Smooth muscle cell (in vitro differentiated cells): Measurements from ENCODE around the gene DGKB. TPM values are rescaled to one million over a fixed set of nuclear protein-coding genes. Genes with fewer than 3 reads are reported as not detected.

Source experiments
- DNase-seq: peaks from one replicate; lab custom pipeline; 2025; ENCODE audit not compliant: unreplicated experiment; lab: John Stamatoyannopoulos, UW
- H2AFZ ChIP-seq: fragments of 200-600 bp; sonication (generic); 2 replicates; pipeline ENCODE4 v1.6.0; 2016; ENCODE audit warnings: antibody characterized with exemption, low read depth, mild to moderate bottlenecking
- H3F3A ChIP-seq: fragments of 200-600 bp; sonication (generic); 2 replicates; pipeline ENCODE4 v1.6.0; 2017; ENCODE audit warnings: antibody characterized with exemption, low read depth
- H3K27ac ChIP-seq: fragments of 200-600 bp; sonication (generic); 2 replicates; pipeline ENCODE4 v1.5.1; 2016; ENCODE audit warnings: low read depth, mild to moderate bottlenecking
- H3K27me3 ChIP-seq: fragments of 200-600 bp; sonication (generic); 2 replicates; pipeline ENCODE4 v1.6.1; 2016; ENCODE audit warnings: low read depth, mild to moderate bottlenecking
- H3K36me3 ChIP-seq: fragments of 200-600 bp; sonication (generic); 2 replicates; pipeline ENCODE4 v1.5.1; 2016; ENCODE audit warnings: low read depth
- H3K4me1 ChIP-seq: fragments of 200-600 bp; sonication (generic); 2 replicates; pipeline ENCODE4 v1.5.1; 2016; ENCODE audit warnings: low read depth
- H3K4me2 ChIP-seq: fragments of 200-600 bp; sonication (generic); 2 replicates; pipeline ENCODE4 v1.6.0; 2016; ENCODE audit warnings: mild to moderate bottlenecking
- H3K4me3 ChIP-seq: fragments of 200-600 bp; sonication (generic); 2 replicates; pipeline ENCODE4 v1.5.1; 2016; ENCODE audit warnings: mild to moderate bottlenecking
- H3K79me2 ChIP-seq: fragments of 200-600 bp; sonication (generic); 2 replicates; pipeline ENCODE4 v1.6.0; 2016; ENCODE audit warnings: low read depth, mild to moderate bottlenecking
- H3K9ac ChIP-seq: fragments of 200-600 bp; sonication (generic); 2 replicates; pipeline ENCODE4 v1.6.0; 2016; ENCODE audit warnings: low read depth
- H3K9me3 ChIP-seq: fragments of 200-600 bp; sonication (generic); replicated peaks from 2 replicates; pipeline ENCODE4 v1.5.1; 2016; ENCODE audit warnings: low read depth
- H4K20me1 ChIP-seq: fragments of 200-600 bp; sonication (generic); 2 replicates; pipeline ENCODE4 v1.6.0; 2016; ENCODE audit warnings: low read depth
- WGBS: methylation state at CpG from one replicate; pipeline ENCODE4 v1.1.7; 2016; ENCODE audit warnings: low lambda C conversion rate; 5-methylcytosine and 5-hydroxymethylcytosine counted together
- polyA plus RNA-seq: library from polyadenylated mRNA; unstranded; fragments of >200 nt; fragmentation: Nextera tagmentation; extraction: Ambion mirVana; gene quantifications from 2 replicates; pipeline ENCODE4 v1.2.1, GENCODE V29; 2016
- total RNA-seq: library from RNA; depleted of rRNA; stranded (reverse); fragments of >200 nt; gene quantifications from 2 replicates; pipeline ENCODE4 v1.2.3, GENCODE V29; 2014
- TF ChIP-seq, protein P1 (sequence below): fragments of 200-600 bp; sonication (generic); IDR thresholded peaks from 2 replicates; pipeline ENCODE4 v1.5.1; 2017; ENCODE audit warnings: borderline replicate concordance, mild to moderate bottlenecking, antibody characterized with exemption; ENCODE audit not compliant: insufficient read depth, poor library complexity, severe bottlenecking

DGKB gene
- total and polyA plus RNA-seq, 2 experiments from 2014 or later = not detected

GRCh38 chr7:14495633-14496032, 406.9 kb downstream of the DGKB start:
- Histone ChIP-seq H3K79me2 (no peaks in the 10 kb centered on the region), H3K9ac (no peak overlapping the region), H3K4me2 (no peak overlapping the region), H3K27me3 (no peaks in the 10 kb centered on the region), H3K4me1 (no peaks in the 10 kb centered on the region), H3K4me3 (no peak overlapping the region), H3K9me3 (no peaks in the 10 kb centered on the region), H3K36me3 (no peaks in the 10 kb centered on the region), H2AFZ (no peak overlapping the region), H3K27ac (no peak overlapping the region), H3F3A (no peaks in the 10 kb centered on the region), H4K20me1 (no peaks in the 10 kb centered on the region)
- 68% methylated on average over 2 of the region's 2 CpGs for WGBS
- TF ChIP-seq, protein P1, sequence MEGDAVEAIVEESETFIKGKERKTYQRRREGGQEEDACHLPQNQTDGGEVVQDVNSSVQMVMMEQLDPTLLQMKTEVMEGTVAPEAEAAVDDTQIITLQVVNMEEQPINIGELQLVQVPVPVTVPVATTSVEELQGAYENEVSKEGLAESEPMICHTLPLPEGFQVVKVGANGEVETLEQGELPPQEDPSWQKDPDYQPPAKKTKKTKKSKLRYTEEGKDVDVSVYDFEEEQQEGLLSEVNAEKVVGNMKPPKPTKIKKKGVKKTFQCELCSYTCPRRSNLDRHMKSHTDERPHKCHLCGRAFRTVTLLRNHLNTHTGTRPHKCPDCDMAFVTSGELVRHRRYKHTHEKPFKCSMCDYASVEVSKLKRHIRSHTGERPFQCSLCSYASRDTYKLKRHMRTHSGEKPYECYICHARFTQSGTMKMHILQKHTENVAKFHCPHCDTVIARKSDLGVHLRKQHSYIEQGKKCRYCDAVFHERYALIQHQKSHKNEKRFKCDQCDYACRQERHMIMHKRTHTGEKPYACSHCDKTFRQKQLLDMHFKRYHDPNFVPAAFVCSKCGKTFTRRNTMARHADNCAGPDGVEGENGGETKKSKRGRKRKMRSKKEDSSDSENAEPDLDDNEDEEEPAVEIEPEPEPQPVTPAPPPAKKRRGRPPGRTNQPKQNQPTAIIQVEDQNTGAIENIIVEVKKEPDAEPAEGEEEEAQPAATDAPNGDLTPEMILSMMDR = no peak
- no peak for DNase-seq

DNA sequence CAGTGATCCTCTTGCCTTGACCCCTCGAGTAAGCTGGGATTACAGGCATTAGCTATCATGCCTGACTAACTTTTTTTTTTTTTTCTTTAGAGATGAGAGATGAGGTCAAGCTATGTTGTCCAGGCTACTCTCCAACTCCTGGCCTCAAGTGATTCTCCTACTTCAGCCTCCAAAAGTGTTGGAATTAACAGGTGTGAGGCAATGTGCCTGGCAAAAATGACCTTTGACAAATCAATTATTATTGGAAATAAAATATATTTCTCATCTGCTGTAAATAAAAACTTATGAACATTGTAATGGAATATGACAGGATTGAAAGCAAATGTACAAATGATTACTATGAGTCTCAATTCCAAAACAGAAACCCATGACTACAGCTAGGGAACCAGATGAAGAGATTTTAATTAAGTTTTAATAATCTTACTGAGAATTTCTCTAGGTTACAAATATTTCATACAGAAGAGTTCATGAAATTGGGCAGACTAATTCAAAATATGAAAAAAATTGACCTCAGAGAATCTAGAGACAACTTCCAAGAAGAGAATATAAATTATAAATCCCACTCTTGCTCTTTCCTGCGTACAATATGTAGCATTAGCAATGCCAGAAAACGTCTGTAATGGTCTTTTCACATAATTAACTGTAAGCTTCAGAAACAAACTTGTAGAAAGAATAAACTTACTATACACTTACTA, 414.7 kb downstream of the DGKB start:
- Histone ChIP-seq H3K4me3 (no peak overlapping the region), H2AFZ (no peak overlapping the region), H3K27ac (no peak overlapping the region), H3K79me2 (no peaks in the 10 kb centered on the region), H3K9ac (no peak overlapping the region), H3K27me3 (no peaks in the 10 kb centered on the region), H3K4me2 (no peak overlapping the region), H3K9me3 (no peaks in the 10 kb centered on the region), H3K36me3 (no peaks in the 10 kb centered on the region), H3F3A (no peaks in the 10 kb centered on the region), H4K20me1 (no peaks in the 10 kb centered on the region), H3K4me1 (no peaks in the 10 kb centered on the region)
- no peak for DNase-seq
- WGBS = 70% methylated on average over 3 of the region's 3 CpGs
- TF ChIP-seq, protein P1 = no peak

DNA sequence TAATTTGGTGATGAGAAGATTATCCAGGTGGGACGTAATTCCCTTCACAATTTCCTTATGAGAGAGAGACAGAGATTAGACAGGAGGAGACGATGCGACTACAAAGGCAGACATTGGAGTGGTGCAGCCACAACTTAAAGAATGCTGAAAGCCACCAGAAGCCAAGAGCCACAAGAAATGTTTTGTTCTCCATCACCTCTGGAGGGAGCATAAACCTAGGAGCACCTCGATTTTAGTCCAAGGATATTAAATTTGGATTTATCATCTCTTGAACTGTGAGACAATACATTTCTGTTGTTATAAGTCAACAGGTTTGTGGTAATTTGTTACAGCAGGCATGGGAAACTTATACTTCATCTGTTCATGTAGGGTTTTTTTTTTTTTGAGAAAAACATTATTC, 418.9 kb downstream of the DGKB start:
- Histone ChIP-seq H3K27me3 (no peaks in the 10 kb centered on the region), H3K9me3 (no peaks in the 10 kb centered on the region), H3K27ac (no peak overlapping the region), H3F3A (no peaks in the 10 kb centered on the region), H3K4me2 (no peak overlapping the region), H3K79me2 (no peaks in the 10 kb centered on the region), H3K4me1 (peaks cover 19% of the 10 kb centered on the region), H4K20me1 (no peaks in the 10 kb centered on the region), H2AFZ (no peak overlapping the region), H3K9ac (no peak overlapping the region), H3K36me3 (no peaks in the 10 kb centered on the region), H3K4me3 (no peak overlapping the region)
- 77% methylated on average over 4 of the region's 4 CpGs for WGBS
- TF ChIP-seq, protein P1 = no peak
- DNase-seq = no peak

DNA sequence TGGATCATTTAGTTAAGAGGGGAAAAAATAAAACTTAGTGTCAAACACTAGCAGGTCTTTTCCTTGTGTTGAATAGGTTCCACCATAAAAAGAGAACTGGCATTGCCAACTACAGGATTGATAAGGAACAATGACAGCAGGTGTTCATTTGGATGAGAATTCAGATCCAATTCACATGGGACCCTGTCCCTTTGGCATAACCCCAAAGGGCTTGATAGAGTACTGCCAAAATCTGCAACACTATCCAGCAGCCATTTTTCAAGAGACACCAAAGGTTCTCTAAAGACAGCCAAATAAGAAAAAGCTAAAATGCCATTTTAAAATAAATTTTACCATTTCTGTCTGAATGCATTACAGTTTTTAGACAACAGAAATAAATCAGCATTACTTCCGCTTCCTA, 422.3 kb downstream of the DGKB start:
- Histone ChIP-seq H3K27me3 (no peaks in the 10 kb centered on the region), H3K9me3 (no peaks in the 10 kb centered on the region), H3K9ac (no peak overlapping the region), H3K4me2 (no peak overlapping the region), H3K36me3 (no peaks in the 10 kb centered on the region), H3K79me2 (no peaks in the 10 kb centered on the region), H3F3A (no peaks in the 10 kb centered on the region), H3K27ac (no peak overlapping the region), H3K4me1 (peaks cover 20% of the 10 kb centered on the region), H2AFZ (no peak overlapping the region), H3K4me3 (no peak overlapping the region), H4K20me1 (no peaks in the 10 kb centered on the region)
- TF ChIP-seq, protein P1 = no peak
- WGBS = 100% methylated on average over 1 of the region's 1 CpG
- DNase-seq = no peak
